Measurements from ENCODE around the gene AUTS2.

The AUTS2 gene

GRCh38 chr7:70298780-70299471 lies 700.7 kb downstream of the AUTS2 start:
- DNase-seq: no peak

DNA sequence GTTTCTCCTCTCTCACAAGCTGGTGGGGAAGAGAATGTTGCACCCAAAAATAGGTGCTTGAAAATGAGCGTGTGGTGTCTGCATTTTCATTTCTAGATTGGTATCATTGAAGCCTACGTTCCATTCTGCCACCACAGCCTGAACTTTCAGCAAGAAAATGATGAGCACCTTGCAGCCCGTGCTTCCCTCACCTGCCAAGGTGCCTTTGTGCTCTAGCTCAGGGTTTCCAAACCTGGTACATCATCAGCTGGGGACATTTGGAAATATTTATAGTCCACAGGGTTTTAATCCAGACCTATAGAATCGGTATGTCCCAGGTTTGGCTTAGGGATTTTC lies 701.2 kb downstream of the AUTS2 start:
- no peak for DNase-seq

DNA sequence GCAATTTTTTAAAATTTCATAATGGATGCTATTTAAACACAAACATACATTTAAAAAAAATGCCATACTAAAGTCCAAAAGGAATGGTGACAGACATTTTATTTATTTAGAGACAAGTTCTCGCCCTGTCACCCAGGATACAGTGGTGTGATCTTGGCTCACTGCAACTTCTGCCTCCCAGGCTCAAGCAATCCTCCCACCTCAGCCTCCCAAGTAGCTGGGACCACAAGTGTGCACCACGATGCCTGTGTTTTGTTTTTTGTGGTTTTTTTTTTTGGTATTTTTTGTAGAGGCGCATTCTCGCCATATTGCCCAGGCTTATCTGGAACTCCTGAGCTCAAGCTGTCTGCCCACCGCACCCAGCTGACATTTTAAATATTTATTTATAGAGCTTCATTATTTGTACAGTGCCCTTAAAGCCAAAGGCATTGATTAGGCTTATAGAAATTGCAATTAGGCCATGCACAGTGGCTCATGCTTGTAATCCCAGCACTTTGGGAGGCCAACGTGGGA lies 703.5 kb downstream of the AUTS2 start:
- DNase-seq: no peak

- no peak for DNase-seq
These were observed 705.0 kb downstream of the AUTS2 start for GRCh38 chr7:70303309-70303708.

- DNase-seq: no peak
These were observed 705.5 kb downstream of the AUTS2 start for GRCh38 chr7:70303780-70304179.

GRCh38 chr7:70306173-70306572 lies 707.9 kb downstream of the AUTS2 start:
- no peak for DNase-seq

DNA sequence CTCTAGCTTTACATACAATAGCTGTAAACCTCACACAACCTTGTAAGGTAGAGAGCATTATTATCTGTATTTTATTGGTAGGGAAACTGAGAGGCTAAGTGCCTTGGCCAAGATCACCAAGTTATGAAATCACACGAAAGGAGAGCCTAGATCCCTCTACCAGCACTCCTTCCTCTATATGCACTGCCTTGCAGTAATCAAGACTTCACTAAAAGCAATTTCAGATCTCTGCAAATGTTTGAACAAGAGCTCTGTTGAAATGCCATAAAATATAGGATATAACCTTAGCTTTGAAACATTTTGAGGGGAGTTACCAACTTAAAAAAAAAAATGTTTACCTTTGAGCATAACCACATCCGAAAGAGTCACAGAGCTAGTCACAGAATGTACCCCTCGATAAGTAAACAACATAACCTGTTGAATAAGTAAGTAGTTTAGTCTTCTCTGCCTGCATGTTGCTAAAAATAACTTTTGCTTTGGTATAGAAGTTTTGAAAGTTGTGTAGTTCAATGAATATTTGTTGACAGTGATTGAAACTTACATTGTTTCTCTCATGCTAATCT lies 709.4 kb downstream of the AUTS2 start:
- no peak for DNase-seq

GRCh38 chr7:70312336-70312735 lies 714.1 kb downstream of the AUTS2 start:
- no peak for DNase-seq

DNA sequence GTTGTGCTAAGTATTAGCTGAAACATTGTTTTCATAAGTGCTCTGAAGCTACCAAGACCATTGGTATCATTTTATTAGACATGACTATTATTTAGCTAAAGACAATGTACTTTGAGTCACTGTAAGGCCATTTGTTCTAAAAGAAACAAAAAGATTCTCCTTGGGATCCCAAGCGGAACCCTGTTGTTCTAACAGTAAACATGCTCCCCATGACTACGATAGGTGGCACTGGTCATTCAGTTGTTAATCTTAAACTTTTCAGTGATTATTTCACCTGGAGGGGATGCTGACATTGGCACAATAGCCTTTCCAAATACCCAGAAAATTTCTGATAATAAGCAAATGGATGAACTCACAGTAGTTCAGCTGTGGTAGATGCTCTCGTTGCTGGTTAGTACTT lies 715.0 kb downstream of the AUTS2 start:
- no peak for DNase-seq

- DNase-seq: no peak
These were observed 715.4 kb downstream of the AUTS2 start for GRCh38 chr7:70313687-70314086.

DNA sequence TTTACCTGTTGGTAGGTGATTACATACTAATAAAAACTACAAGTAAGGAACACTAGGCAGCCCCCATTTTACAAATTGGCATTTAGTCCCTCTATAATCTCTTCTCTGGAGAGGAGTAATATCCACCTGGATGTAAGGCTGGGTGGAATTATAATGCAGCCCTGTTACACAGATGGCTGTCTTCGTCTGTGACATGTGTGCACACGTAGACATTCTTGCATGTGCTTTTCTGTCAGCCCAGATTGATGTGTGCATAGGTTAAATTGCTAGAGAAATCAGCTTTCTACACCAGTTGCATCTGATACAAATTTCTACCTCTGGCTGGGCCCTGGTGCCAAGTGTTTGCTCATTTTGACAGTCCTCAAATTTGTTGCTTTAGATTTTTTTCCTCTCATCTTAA lies 715.9 kb downstream of the AUTS2 start:
- no peak for DNase-seq

DNA sequence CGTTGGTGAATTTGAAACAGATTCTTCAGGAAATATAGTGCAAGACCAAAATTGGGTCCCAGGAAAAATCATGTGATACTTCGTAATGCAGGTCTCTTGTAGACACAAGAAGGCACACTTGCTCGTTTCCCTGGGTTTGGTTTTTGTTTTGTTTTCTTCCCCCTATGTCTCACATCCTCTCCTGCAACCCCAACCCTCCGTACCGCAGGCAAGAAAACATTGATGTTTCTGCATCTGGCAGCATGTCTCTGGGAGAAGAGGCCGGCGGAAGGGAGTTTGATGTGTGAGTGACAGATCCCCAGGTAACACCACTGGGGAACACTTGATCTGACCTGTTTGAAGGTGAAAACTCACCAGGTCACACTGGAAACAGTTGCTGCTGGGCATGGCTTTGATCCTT lies 718.5 kb downstream of the AUTS2 start:
- DNase-seq: no peak

GRCh38 chr7:70317356-70317755 lies 719.1 kb downstream of the AUTS2 start:
- DNase-seq: no peak

DNA sequence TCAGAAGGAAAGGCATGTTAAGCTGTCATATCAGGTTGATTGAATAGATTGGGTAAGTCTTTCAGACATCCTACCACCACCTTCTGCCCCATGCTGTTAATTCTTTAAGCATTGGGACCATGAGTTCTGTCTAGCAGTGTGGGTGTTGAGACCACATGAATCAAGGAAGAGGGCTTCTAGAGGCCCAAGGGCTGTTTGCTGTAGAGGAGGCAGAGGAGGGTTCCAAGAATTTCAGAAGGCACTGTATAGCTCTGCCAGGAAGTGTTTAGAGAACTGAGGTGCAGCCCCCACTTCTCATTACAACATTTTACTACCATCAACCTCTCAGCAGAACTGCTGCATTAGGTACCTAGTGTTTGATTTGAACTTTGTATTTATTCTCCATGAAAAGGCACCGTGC lies 720.2 kb downstream of the AUTS2 start:
- DNase-seq: no peak

DNA sequence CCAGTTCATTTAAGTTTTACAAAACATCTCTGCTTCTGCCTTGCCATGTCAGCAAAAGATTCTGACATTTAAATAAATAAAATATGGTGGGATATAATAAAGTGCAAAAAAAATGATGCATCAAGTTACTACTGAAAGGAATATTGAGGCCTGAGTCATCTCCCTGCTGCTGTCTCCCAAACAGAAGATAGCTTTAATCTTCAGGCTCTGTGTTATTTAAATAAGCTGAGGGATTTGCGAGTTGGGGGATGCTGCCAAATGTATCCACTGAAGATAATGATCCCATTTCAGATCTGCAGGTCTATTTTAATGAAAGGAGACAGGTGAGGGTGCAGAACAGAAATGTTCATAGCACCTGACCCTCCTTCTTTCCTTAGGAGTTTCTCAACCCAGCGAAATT lies 720.8 kb downstream of the AUTS2 start:
- no peak for DNase-seq

DNA sequence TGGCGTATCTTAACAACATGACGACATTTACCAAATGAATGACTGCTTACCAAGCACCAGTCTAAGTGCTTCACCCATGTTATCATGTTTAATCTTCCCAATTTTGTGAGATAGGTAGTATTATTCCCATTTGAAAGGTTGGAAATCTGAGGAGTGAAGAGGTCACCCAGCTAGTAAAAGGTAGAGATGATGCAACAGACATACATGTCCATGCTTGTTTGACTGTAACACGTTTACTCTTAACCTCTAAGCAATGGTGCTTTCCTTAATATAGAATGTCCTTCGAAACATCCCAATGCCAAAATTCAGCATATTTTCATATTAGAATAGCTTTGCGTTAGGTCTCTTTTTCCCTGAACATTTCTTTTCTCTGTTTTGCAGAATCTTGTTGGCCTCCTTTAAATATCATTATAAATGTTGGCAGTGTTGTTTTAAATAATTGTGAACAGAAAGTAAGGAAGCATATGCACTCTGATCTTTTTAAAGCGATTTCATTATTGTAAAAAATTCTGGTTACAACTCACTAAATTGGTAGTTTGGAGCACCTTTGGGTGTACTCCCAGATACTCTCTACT lies 722.8 kb downstream of the AUTS2 start:
- no peak for DNase-seq

GRCh38 chr7:70322856-70323255 lies 724.6 kb downstream of the AUTS2 start:
- no peak for DNase-seq

GRCh38 chr7:70325509-70326101 lies 727.3 kb downstream of the AUTS2 start:
- no peak for DNase-seq

- no peak for DNase-seq
These were observed 736.0 kb downstream of the AUTS2 start for GRCh38 chr7:70334295-70334694.

- DNase-seq: no peak
These were observed 736.6 kb downstream of the AUTS2 start for GRCh38 chr7:70334871-70335270.

GRCh38 chr7:70336536-70336935 lies 738.3 kb downstream of the AUTS2 start:
- DNase-seq: no peak

- DNase-seq: no peak
These were observed 739.7 kb downstream of the AUTS2 start for GRCh38 chr7:70338015-70338414.

GRCh38 chr7:70340236-70340635 lies 742.0 kb downstream of the AUTS2 start:
- DNase-seq: no peak

- no peak for DNase-seq
These were observed 743.2 kb downstream of the AUTS2 start for GRCh38 chr7:70341446-70341845.

All from 8988T (cell line).